ENCODE measurements around the gene CFAP74.
"Not testable (repeated sequence)": the region's sequence is repeated elsewhere in the genome, so short reads cannot be mapped to it uniquely, and the experiment has no call there.

Gene CFAP74

DNA sequence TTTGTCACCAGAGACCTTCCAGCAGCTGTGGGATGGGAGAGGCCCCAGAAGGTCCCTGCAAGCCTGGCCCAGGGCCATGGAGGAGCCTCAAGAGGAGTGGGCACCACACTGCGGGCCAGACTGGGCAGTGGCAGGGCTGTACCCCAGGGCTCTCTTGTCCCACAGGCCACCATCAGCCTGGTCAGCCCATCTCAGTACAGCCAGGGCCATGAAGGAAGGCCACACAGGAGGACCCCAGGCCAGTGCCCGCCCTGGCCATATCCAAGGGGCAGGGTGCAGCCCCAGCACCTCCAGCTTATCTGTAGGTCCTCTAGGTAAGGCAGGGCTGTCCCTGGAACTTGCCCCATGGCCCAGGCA, 109.6 kb downstream of the CFAP74 start:
- no peak for FAIRE-seq

DNA sequence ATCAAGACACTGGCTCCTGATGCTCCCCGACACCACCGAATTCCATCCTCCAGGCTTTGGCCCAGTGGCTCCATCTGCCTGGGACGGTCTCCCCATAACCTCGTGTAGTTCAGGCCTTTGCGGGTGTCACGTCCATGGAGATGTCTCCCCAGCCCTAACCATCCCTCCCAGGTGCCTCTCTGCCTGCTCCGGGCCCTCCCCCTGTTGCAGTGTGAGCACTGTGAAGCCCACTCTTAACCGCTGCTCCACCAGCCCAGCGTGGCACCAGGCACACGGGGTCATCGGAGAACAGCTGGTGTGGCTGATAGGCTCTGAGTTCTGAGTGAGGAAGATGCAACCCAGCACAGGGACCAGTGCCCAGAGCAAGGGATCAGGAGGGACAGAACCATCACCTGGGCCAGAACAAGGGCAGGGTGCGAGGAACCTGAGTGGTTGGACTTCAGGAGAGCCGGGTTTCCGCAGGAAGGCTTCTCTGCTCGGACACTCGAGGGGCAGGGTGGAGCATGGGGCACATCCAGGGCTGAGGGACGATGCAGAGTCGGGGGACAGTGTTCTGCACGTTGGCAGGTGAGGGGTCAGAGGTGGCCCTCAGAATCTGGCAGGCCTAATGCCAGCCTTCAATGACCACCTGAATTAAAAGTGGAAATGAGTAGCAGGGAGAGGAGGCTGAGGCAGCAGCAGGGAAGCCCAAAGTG, 110.1 kb downstream of the CFAP74 start:
- no peak for FAIRE-seq

DNA sequence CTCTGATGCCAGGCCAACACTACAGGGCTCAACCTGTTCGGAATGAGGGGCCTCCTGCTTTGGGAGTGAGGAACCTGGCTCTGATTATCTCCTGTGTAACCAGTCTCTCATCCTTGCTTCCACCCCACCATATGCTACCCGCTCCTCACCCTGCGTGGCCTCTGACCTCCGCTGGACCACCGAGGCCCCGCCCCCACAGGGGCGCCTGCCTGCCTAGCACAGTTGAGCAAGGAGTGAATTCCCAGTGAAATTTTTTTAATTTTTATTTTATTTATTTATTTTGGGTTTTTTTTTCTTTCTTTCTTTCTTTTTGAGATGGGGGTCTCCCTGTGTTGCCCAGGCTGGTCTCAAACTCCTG, 110.8 kb downstream of the CFAP74 start:
- no peak for FAIRE-seq

- FAIRE-seq, result no peak
Measured at GRCh38 chr1:1892079-1892762, 111.4 kb downstream of the CFAP74 start.

DNA sequence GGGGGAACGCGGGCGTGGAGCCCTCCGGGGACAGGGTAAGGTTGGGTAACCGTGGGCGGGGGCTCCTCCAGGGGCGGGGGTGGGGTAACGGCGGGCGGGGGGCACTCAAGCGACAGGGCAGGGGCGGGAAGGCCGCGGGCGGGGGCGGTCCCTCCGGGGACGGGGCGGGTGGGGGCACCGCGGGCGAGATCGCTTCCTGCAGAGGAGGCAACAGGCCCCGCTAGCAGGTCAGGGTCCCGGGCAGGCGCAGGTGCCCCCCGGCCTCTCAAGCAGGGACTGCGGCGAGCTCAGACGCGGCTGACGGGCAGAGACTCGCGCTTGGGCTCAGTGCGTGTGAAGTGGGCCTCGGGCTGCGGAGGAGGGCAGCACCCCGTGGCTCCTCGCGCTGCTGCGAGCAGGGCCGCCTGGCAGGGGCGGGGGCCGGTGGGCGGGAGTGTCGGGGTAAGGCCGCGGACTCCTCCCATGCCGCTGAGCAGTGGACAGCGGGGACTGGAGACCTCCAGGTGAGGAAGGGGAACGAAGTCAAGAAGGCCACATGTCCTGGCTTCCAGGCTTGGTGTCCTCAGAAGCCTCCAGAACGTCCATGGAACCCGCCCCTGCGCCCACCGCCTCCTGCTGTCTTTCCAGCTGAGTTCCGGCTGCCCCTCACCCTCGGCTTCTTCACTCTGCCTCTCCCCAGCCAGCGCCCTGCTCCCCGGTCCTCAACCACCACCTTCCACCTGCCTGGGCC, 112.1 kb downstream of the CFAP74 start:
- FAIRE-seq, result no peak

- no peak for FAIRE-seq
Measured at GRCh38 chr1:1890506-1891348, 112.9 kb downstream of the CFAP74 start, which contains the start of gene GNB1. TSS of gene GNB1 (minus strand) at chr1:1891087. CDS start at chr1:1825453, 65,634 bp downstream.

DNA sequence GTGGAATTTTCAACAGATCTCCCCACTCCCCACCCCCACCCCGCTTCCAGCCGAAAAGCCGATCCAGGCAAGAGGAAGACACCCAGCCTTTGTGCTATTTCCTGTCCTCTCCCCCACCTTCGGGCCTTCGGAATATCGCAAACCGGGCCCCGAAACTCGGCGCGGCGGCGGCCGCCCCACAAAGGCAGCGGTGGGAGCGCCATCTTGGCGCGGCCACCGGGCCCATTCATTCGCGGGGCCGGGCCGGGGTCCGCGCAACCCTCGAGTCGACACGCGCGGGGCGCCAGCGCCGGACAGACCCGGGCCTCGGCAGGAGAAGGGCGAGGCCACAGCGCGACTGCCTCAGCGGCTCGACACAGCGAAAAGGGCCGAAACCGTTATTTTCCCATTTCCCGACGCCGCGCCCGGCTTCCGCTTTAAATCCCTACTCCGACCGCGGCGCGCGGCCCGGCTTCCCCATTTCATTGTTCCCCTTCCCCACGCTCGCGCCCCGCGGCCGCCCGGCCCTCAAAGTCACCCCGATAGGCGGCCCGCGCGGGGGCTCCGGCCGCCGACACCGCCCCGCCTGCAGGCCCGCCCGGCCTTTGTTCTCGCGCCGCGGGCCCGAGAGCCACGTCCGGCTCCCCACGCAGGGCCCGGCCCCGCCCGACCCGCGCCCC, 113.6 kb downstream of the CFAP74 start:
- no peak for FAIRE-seq

- FAIRE-seq, result no peak
Measured at GRCh38 chr1:1889090-1889750, 114.4 kb downstream of the CFAP74 start.

- FAIRE-seq, result not testable (repeated sequence)
Measured at GRCh38 chr1:1883890-1884289, 119.7 kb downstream of the CFAP74 start.

DNA sequence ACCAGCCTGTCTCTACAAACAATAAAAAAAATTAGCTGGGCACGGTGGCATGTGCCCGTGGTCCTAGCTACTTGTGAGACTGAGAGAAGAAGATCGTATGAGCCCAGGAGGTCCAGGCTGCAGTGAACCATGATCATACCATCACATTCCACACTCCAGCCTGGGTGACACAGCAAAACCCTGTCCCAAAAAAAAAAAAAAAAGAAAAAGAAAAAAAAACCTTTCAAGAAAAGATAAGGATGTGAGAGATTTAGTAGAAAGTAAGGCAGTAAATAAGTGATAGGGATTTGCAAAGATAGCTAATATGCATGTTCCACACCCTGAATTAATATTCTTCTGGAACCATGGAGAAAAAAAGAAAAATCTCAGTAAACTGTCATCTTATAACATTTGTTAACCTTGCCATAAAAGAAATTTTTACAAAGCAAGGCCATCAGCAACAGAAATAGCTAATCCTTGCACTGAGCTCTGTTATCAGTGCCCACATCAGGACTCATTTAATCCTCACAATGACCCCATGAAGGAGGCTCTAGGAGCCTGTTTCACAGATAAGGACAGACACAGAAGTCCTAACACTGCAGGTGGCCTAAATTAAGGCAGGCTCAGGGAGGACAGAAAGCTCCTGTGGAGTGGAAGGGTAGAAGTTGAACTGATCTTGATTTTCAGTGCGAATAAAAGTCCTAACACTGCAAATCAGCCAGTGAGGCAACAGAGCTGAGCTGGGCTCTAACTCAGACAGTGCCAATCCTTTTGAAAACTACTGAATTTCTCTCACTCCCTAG, 120.3 kb downstream of the CFAP74 start:
- no peak for FAIRE-seq

GRCh38 chr1:1881727-1882126, 121.9 kb downstream of the CFAP74 start:
- no peak for FAIRE-seq

GRCh38 chr1:1880617-1881312, 122.8 kb downstream of the CFAP74 start:
- no peak for FAIRE-seq

DNA sequence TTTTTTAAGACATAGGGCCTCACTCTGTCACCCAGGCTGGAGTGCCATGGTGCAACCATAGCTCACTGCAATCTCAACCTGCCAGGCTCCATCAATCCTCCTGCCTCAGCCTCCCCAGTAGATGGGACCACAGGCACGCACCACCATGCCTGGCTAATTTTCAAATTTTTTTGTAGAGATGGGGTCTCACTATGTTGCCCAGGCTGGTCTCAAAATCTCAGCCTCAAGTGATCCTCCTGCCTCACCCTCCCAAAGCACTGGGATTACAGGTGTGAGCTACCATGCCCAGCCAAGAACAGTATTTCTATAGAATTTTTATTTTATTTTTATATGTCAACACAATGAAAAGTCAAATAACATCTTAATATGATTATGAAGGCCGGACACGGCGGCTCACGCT, 123.6 kb downstream of the CFAP74 start:
- no peak for FAIRE-seq

- FAIRE-seq, result no peak
Measured at GRCh38 chr1:1877865-1878436, 125.6 kb downstream of the CFAP74 start.

GRCh38 chr1:1876335-1876930, 127.2 kb downstream of the CFAP74 start:
- no peak for FAIRE-seq

DNA sequence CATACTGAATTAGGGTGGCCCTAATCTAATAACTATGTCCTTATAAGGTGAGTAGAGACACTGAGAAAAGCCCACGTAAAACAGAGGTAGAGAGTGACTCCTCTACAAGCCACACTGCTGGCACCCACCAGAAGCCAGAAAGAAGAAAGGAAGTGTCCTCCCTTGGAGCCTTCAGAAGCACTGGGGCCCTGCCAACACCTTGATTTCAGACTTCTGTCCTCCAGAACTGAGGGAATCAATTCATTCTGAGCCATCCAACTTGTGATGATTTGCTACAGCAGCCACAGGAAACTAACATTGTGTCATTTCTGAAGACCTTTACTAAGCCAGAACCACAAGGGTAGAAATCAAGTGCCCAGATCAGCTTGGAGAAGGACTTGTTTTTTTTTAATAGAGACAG, 127.7 kb downstream of the CFAP74 start:
- no peak for FAIRE-seq

GRCh38 chr1:1874901-1875300, 128.7 kb downstream of the CFAP74 start:
- FAIRE-seq, result no peak

DNA sequence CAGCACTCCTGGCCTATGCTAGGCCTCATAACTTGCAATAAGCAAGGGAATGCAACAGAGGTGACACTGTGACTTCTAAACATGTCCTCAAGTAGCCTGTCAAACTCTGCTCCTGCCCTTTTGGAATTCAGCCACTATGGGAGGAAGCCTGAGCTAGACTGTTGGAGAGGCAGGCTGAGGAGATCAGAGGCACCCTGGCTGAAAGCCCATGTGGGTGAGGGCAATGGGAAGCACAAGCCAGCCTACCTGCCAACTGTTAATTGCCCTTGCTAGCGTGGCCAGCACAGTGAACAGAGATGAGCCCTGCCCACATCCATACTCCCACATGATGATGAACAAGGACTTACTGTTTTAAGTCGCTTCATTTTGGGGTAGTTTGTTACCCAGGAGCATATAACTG, 130.4 kb downstream of the CFAP74 start:
- FAIRE-seq, result no peak

GRCh38 chr1:1872329-1872994, 131.1 kb downstream of the CFAP74 start:
- FAIRE-seq, result no peak
